IMR-90 (cell line): Measurements from ENCODE around the gene YWHAG.

Experiments used
- BHLHE40 ChIP-seq: fragments of 150-350 bp; IDR thresholded peaks from 2 replicates; pipeline ENCODE4 v1.6.1; 2016; ENCODE audit warnings: mild to moderate bottlenecking, low read depth, low read length
- CHD1 ChIP-seq: IDR thresholded peaks from 2 replicates; pipeline ENCODE4 v1.6.1; 2012; ENCODE audit warnings: low read depth, low read length, improper control_type of control experiment
- FOS ChIP-seq: fragments of 150-350 bp; IDR thresholded peaks from 2 replicates; pipeline ENCODE4 v1.6.1; 2016; ENCODE audit warnings: low read depth, low read length
- MAFK ChIP-seq: IDR thresholded peaks from 2 replicates; pipeline ENCODE4 v1.6.1; 2012; ENCODE audit warnings: low read depth, low read length, improper control_type of control experiment
- MAZ ChIP-seq: IDR thresholded peaks from 2 replicates; pipeline ENCODE4 v1.6.1; 2012; ENCODE audit warnings: low read depth, mild to moderate bottlenecking, low read length, improper control_type of control experiment, moderate library complexity, borderline replicate concordance
- MXI1 ChIP-seq: IDR thresholded peaks from 2 replicates; pipeline ENCODE4 v1.6.1; 2012; ENCODE audit warnings: low read depth, mild to moderate bottlenecking, low read length, moderate library complexity, borderline replicate concordance
- POLR2A ChIP-seq: IDR thresholded peaks from 2 replicates; pipeline ENCODE4 v1.6.1; 2012; ENCODE audit warnings: mild to moderate bottlenecking, low read depth, low read length
- RAD21 ChIP-seq: IDR thresholded peaks from 2 replicates; pipeline ENCODE4 v1.6.1; 2012; ENCODE audit warnings: low read length, improper control_type of control experiment
- RCOR1 ChIP-seq: IDR thresholded peaks from 2 replicates; pipeline ENCODE4 v1.6.1; 2012; ENCODE audit warnings: mild to moderate bottlenecking, low read length, improper control_type of control experiment; ENCODE audit not compliant: insufficient replicate concordance
- TF ChIP-seq, protein P1 (sequence below): conservative IDR thresholded peaks from 2 replicates; pipeline ENCODE4 v1.5.1; 2012; ENCODE audit warnings: mild to moderate bottlenecking, low read depth, low read length, improper control_type of control experiment
- TF ChIP-seq, protein P2 (sequence below): fragments of 150-350 bp; IDR thresholded peaks from 2 replicates; pipeline ENCODE4 v1.6.1; 2016; ENCODE audit warnings: low read depth, mild to moderate bottlenecking, low read length, moderate library complexity, borderline replicate concordance

DNA sequence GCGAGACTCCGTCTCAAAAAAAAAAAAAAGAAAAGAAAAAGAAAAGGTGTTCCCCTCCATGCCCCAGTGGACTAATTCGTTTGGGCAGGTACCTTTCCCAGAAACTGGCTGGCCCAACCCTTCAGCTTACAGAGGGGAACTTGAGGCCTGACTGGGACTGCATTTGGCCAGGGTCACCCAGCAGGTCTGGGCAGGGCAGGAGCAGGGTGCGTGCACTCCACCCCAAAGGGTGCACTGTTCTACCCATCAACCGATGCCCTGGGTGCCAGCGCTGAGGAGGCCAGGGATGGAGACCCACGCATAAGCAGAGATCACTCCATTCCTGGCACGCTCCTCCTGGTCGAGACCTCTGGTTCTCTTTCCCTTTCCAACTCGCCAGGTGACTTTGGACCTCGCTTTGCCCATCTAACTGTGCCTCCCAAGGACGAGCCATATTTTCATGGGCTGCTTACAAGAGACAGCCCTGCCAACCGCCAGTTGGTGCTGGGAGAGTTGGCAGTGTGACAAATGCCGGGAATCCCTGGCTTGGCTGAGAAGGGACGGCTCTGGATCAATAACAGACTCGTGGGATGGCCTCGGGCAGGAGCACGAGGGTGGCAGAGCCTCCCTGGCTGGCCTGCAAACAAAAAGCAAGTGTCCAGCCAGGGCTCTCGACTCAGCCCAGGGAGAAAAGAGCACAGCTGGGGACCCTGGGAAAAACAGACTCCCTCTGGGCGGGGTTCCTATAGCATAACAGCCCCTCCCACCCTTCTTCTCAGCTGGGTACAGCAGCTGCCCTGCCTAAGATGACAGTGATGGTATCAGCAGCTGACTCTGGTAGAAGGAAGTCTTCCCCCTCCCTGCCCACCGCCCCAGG, 48.5 kb downstream of the YWHAG start:
- TF ChIP-seq POLR2A, result no peak
- TF ChIP-seq, protein P1, sequence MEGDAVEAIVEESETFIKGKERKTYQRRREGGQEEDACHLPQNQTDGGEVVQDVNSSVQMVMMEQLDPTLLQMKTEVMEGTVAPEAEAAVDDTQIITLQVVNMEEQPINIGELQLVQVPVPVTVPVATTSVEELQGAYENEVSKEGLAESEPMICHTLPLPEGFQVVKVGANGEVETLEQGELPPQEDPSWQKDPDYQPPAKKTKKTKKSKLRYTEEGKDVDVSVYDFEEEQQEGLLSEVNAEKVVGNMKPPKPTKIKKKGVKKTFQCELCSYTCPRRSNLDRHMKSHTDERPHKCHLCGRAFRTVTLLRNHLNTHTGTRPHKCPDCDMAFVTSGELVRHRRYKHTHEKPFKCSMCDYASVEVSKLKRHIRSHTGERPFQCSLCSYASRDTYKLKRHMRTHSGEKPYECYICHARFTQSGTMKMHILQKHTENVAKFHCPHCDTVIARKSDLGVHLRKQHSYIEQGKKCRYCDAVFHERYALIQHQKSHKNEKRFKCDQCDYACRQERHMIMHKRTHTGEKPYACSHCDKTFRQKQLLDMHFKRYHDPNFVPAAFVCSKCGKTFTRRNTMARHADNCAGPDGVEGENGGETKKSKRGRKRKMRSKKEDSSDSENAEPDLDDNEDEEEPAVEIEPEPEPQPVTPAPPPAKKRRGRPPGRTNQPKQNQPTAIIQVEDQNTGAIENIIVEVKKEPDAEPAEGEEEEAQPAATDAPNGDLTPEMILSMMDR, result no peak
- no peak for TF ChIP-seq MAFK
- no peak for TF ChIP-seq MAZ
- TF ChIP-seq FOS, result no peak
- TF ChIP-seq, protein P2, sequence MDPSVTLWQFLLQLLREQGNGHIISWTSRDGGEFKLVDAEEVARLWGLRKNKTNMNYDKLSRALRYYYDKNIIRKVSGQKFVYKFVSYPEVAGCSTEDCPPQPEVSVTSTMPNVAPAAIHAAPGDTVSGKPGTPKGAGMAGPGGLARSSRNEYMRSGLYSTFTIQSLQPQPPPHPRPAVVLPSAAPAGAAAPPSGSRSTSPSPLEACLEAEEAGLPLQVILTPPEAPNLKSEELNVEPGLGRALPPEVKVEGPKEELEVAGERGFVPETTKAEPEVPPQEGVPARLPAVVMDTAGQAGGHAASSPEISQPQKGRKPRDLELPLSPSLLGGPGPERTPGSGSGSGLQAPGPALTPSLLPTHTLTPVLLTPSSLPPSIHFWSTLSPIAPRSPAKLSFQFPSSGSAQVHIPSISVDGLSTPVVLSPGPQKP, result no peak
- TF ChIP-seq MXI1, result no peak
- no peak for TF ChIP-seq CHD1
- no peak for TF ChIP-seq RAD21
- TF ChIP-seq RCOR1, result no peak
- no peak for TF ChIP-seq BHLHE40
